HG03108 (cell line): ENCODE measurements around the gene ZCCHC4.
A peak's percentile ranks its signal among the peaks of the same experiment; 100 is the strongest.

Experiments used
- ATAC-seq: cut with Tn5 transposase; IDR thresholded peaks from one replicate; pipeline ENCODE4 v1.9.1; 2021; ENCODE audit warnings: moderate library complexity; ENCODE audit not compliant: unreplicated experiment

The ZCCHC4 gene

GRCh38 chr4:25312496-25313200 lies at the start of gene ZCCHC4:
Gene ZCCHC4 (plus strand): TSS chr4:25312774. CDS start chr4:25312810, 36 bp downstream.
- peak; percentile 79 for ATAC-seq

DNA sequence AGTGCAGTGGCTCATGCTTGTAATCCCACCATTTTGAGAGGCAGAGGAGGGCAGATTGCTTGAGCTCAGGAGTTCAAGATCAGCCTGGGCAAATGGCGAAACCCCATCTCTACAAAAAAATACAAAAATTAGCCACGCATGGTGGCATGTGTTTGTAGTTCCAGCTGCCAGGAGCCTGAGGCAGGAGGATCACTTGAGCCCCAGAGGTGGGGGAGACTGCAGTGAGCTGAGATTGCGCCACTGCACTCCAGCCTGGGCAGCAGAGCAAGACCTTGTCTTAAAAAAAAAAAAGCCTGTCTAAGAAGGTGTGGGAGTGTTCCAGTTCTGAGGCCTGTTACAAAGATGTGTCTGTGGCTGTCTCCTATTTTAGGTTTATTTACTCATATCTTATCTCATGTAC lies 40.7 kb upstream of the ZCCHC4 start:
- no peak for ATAC-seq

DNA sequence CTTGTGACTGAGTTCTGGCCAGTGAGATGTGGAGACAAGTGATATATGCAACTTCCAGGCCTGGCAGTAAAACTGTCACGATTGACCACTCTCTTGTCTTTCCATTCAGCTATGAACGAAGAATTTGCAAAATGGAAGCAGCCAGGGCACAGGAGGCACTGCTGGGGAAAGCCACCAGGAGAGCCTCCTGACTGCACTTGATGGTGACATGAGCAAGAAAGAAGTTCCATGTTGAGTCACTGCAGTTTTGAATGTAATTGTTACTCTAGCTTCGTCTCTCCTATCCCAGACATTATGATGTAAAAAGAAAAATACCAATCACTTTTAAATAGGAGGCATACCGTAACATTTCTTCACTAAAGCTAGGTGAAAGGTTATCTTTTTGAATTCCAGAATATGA lies 32.4 kb upstream of the ZCCHC4 start:
- ATAC-seq, result no peak

DNA sequence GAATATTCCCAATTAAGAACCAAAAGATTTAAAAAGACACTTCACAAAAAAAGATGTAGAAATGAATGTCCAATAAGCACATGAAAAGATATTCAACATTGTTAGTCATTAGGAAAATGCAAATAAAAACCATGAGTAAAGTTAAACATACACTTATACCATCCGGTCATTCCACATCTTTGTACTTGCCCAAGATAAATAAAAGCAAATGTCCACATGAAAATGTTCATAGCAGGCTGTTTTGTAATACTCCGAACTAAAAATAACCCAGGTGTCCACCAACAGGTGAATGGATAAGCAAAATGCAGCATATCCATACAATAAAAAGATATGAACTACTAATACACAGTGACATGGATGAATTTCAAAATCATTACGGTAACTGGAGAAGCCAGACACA lies 28.6 kb upstream of the ZCCHC4 start:
- no peak for ATAC-seq

GRCh38 chr4:25284466-25284865 lies 28.1 kb upstream of the ZCCHC4 start:
- no peak for ATAC-seq

- ATAC-seq, result no peak
These were observed 22.0 kb upstream of the ZCCHC4 start for GRCh38 chr4:25290490-25291067.

DNA sequence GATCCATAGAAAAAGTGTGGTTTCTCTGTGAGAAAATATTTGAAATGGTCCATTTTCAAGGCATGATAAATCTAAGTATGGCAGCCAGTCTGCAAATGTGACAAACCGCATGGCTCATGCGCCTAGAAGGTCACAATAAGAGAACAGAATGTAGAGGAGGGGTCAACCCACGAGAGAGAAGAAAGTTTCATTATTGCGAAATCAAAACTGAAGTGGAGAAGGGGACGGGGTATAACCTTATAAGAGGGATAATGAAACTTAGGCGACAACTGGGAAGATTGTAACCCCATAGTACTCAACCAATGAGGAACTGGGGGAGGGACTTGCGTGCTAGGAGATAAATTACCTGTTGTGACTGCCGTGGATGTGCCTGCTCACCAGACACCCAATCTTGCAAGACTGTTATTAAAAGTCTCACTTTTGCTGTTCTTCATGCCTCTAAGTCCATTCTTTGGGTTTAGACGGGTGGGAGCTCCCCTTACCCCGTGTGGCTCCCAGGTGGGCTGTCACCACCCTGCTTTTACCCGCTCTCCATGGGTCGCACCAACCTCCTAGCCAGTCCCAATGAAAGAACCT lies 21.3 kb upstream of the ZCCHC4 start:
- ATAC-seq, result no peak

DNA sequence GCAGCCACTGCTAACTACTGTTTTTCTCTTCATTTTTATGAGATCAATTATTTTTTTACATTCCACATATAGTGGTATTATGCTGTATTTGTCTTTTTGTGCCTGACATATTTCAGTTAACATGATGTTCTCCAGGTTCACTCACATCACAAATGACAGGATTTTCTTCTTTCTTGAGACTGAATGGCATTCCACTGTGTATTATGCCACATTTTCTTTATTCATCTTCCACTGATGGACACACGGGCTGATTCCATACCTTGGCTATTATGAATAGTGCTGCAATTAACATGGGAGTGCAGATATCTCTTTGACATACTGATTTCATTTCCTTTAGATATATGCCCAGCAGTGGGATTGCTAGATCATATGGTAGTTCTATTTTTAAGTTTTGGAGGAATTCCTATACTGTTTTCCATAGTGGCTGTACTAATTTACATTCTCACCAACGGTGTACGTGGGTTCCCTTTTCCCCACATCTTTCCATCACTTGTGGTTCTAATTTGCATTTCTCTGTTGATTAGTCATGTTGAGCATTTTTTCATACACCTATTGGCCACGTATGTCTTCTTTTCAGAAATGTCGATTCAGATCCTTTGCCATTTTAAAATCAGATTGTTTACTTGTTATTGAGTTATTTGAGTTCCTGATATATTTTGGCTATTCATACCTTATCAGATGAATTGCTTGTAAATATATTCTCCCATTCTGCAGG lies 14.9 kb upstream of the ZCCHC4 start:
- no peak for ATAC-seq

DNA sequence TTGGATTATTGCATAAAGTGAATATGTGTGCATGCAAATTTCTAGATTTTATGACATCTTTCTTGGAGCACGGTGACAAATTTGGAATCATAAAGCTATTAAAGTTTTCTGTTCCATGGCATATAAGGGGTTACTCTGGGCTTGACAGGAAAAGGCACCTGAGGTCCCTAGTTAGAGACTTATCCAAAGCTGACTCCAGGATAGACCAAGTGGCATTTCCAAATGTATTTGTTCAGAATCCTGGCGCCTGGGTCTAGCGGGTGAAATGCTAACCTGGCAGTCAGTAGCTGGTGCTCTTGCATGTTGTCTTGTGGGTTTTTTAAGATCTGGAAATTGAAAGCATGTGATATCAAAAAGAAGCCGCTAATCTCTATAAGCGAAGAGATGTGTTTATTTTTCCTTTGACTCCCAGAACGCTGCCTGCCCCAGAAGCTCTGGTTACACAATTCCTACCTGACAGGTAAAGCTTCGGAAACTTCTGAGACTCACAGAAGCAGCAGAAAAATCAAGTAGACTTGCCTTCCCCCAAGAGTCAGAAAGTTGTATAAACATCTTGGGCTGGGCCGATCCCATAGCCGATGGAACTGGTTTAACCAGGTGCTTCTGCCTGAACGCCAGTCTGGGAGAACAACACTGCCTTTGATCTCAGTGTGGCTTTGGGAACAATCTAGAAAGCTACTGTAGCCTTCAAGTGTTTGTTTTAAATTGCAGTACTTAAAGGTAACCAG lies 12.9 kb upstream of the ZCCHC4 start:
- ATAC-seq, result no peak

- no peak for ATAC-seq
These were observed 11.1 kb upstream of the ZCCHC4 start for GRCh38 chr4:25301471-25301870.

- no peak for ATAC-seq
These were observed 9.9 kb upstream of the ZCCHC4 start for GRCh38 chr4:25302626-25303025.

GRCh38 chr4:25303578-25303977 lies 9.0 kb upstream of the ZCCHC4 start:
- ATAC-seq, result no peak

DNA sequence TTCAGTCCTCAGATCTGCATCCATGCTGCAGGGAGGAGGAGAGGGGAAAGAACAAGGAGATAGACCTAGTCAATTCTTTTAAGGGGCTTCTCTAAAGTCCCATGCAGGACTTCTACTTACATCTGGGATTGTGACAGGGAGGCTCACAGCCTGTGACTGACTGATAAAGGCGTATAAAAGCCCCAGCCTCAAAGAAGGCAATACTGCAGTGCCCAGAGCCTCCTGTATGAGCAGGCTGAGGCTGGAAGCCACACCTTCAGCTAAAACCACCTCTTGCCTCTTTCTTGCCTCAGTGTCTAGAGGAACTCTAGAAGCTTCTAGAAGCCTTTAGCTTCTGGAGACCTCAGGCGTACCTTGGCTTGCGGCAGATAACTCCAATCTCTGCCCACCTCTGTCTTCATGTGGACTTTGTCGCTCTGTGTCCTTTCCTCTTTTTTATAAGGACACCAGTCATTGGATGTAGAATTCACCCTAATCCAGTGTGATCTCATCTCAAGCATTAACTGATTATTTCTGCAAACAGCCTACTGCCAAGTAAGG lies 6.0 kb upstream of the ZCCHC4 start:
- no peak for ATAC-seq

- ATAC-seq, result no peak
These were observed 5.0 kb upstream of the ZCCHC4 start for GRCh38 chr4:25307596-25307995.

- ATAC-seq, result no peak
These were observed 4.3 kb upstream of the ZCCHC4 start for GRCh38 chr4:25308306-25308705.

DNA sequence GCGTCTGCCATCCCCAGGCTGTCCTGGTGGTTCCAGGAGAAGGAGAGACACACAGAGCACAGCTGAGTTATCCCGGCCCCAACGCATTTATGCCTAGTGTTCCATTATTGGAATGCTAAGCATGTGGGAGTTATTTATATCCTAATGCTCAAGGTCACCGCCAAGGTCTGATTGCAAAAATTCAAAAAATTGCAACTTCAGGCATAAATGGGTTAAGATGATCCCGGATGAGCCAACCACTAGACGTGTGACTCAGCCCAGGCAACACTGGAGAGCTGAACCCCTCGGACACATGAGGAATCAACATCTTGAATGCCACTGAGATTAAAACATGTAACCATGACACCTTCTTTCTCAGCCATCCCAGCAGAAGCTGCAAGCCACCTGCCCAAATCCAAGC lies 3.8 kb upstream of the ZCCHC4 start:
- ATAC-seq, result no peak

DNA sequence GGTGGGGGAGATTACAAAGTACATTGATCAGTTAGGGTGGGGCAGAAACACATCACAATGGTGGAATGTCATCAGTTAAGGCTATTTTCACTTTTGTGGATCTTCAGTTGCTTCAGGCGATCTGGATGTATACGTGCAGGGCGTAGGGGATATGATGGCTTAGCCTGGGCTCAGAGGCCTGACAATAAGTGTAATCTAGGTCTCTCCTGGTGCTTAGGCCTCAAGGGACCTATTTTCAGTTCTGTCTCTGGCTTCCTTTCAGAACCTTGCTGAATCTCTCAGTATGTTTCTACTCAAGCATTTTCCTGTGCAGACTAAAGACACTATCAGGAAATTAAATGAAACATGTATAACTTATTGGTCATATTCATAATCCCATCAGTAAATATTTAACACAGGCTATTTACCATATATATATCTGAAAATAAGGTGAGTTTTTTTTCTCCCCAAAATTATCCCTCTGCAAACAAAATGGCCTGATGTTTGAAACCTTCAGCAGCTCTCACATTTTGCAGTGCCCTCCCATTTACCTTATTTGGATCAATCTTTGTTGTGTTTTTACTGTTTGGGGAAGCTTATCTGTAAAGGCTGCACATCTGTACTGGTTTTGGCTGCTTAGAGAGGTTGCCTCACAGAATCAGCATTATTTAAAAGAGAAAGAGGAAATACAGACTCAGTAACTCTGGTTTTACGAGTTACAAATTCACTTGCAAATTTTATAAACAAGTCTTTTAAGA lies 2.3 kb upstream of the ZCCHC4 start:
- ATAC-seq, result peak; percentile 53

DNA sequence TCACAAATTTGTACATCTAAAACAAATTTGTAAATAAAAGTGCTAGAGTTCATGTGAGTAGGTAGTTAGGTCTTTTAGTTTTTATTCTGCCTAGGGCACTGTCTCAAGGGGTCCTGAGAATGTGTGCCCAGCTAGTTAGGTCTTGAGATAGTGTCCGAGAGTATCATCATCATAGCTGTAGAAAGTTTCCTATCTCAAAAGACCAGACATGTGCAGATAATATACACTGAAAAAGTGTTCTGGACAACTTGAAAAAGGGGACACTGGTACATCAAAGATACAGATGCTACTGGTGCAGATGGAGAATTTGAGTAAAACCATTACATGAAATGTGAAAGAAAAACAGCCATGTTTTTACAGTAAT lies 1.8 kb upstream of the ZCCHC4 start:
- no peak for ATAC-seq

- no peak for ATAC-seq
These were observed 774 bp downstream of the ZCCHC4 start for GRCh38 chr4:25313201-25313895.

- ATAC-seq, result no peak
These were observed 7.8 kb downstream of the ZCCHC4 start for GRCh38 chr4:25320336-25320735.
